GM19467 (cell line): Measurements from ENCODE around the gene CHST11.

Experiments
- ATAC-seq: cut with Tn5 transposase; IDR thresholded peaks from one replicate; pipeline ENCODE4 v1.9.1; 2021; ENCODE audit warnings: mild to moderate bottlenecking, moderate library complexity; ENCODE audit not compliant: unreplicated experiment

Gene CHST11

GRCh38 chr12:104689635-104690034, 232.9 kb downstream of the CHST11 start:
- ATAC-seq, result no peak

- ATAC-seq, result peak; percentile 43
These were observed 235.2 kb downstream of the CHST11 start for GRCh38 chr12:104691721-104692556.

GRCh38 chr12:104692557-104693218, 235.9 kb downstream of the CHST11 start:
- ATAC-seq, result peak; percentile 20

GRCh38 chr12:104693493-104693892, 236.7 kb downstream of the CHST11 start:
- no peak for ATAC-seq

- ATAC-seq, result no peak
These were observed 237.4 kb downstream of the CHST11 start for GRCh38 chr12:104694161-104694560.

- no peak for ATAC-seq
These were observed 238.0 kb downstream of the CHST11 start for GRCh38 chr12:104694711-104695110.

GRCh38 chr12:104695453-104696148, 238.9 kb downstream of the CHST11 start:
- no peak for ATAC-seq

GRCh38 chr12:104697186-104697585, 240.4 kb downstream of the CHST11 start:
- no peak for ATAC-seq

GRCh38 chr12:104698871-104699270, 242.1 kb downstream of the CHST11 start:
- ATAC-seq, result no peak

GRCh38 chr12:104699489-104700190, 242.9 kb downstream of the CHST11 start:
- ATAC-seq, result no peak

- no peak for ATAC-seq
These were observed 243.6 kb downstream of the CHST11 start for GRCh38 chr12:104700324-104700723.

GRCh38 chr12:104701301-104701700, 244.6 kb downstream of the CHST11 start:
- no peak for ATAC-seq

GRCh38 chr12:104701756-104702155, 245.0 kb downstream of the CHST11 start:
- no peak for ATAC-seq

- no peak for ATAC-seq
These were observed 245.9 kb downstream of the CHST11 start for GRCh38 chr12:104702565-104703139.

GRCh38 chr12:104703372-104703771, 246.6 kb downstream of the CHST11 start:
- ATAC-seq, result no peak

GRCh38 chr12:104704224-104704779, 247.6 kb downstream of the CHST11 start:
- ATAC-seq, result no peak

- no peak for ATAC-seq
These were observed 250.4 kb downstream of the CHST11 start for GRCh38 chr12:104707194-104707593.

- no peak for ATAC-seq
These were observed 251.2 kb downstream of the CHST11 start for GRCh38 chr12:104707794-104708558.

- no peak for ATAC-seq
These were observed 252.1 kb downstream of the CHST11 start for GRCh38 chr12:104708891-104709290.
